IMR-90 (cell line): Measurements from ENCODE around the gene ZFHX3. TPM values are rescaled to one million over a fixed set of nuclear protein-coding genes. Genes with fewer than 3 reads are reported as not detected.

Experiments
- ATAC-seq: fragments of 200-7000 bp; cut with Tn5 transposase; 2 replicates; pipeline ENCODE4 v1.9.1; 2020; ENCODE audit warnings: low read depth, mild to moderate bottlenecking, moderate library complexity
- BruUV-seq: library from RNA; stranded (reverse); fragments of 400-500 nt; replicated peaks from 2 replicates; lab custom pipeline; 2021; lab: Mats Ljungman, UMichigan
- CTCF ChIA-PET: fragments of 300-600 bp; formaldehyde crosslinking; extraction: SDS; loops from one replicate; lab custom pipeline; 2021; ENCODE audit warnings: antibody characterized with exemption; lab: Yijun Ruan, JAX
- POLR2A ChIA-PET: fragments of 300-600 bp; sonication (Branson Sonifier 250); formaldehyde crosslinking; loops from one replicate; lab custom pipeline; 2022; ENCODE audit warnings: antibody characterized with exemption; ENCODE audit not compliant: unreplicated experiment; lab: Charles Lee
- DNase-seq: peaks from one replicate; pipeline ENCODE4 v3.0.0; 2013
- H2AFZ ChIP-seq: replicated peaks from 2 replicates; pipeline ENCODE3; 2013; ENCODE audit warnings: low read length, mild to moderate bottlenecking; ENCODE audit not compliant: poor library complexity
- H2AK5ac ChIP-seq: 2 replicates; pipeline ENCODE4 v1.6.1; 2013; ENCODE audit warnings: low read depth, low read length, inconsistent platforms
- H2AK9ac ChIP-seq: replicated peaks from 2 replicates; pipeline ENCODE3; 2013; ENCODE audit warnings: mild to moderate bottlenecking, low read depth, low read length, moderate library complexity; ENCODE audit not compliant: poor library complexity
- H2BK120ac ChIP-seq: 2 replicates; pipeline ENCODE4 v1.6.1; 2013; ENCODE audit warnings: low read depth, low read length, inconsistent platforms
- H2BK15ac ChIP-seq: 3 replicates; pipeline ENCODE4 v1.6.1; 2013; ENCODE audit warnings: low read depth, low read length, inconsistent platforms
- H2BK20ac ChIP-seq: 2 replicates; pipeline ENCODE4 v1.6.1; 2013; ENCODE audit warnings: low read depth, mild to moderate bottlenecking, inconsistent platforms, low read length, moderate library complexity
- H2BK5ac ChIP-seq: 2 replicates; pipeline ENCODE4 v1.6.1; 2013; ENCODE audit warnings: mild to moderate bottlenecking, low read depth, low read length, inconsistent platforms; ENCODE audit not compliant: poor library complexity, severe bottlenecking
- H3K14ac ChIP-seq: replicated peaks from 2 replicates; pipeline ENCODE4 v1.6.1; 2013; ENCODE audit warnings: low read depth, low read length, inconsistent platforms
- H3K18ac ChIP-seq: 2 replicates; pipeline ENCODE4 v1.6.1; 2013; ENCODE audit warnings: low read depth, low read length, control low read depth
- H3K23ac ChIP-seq: 2 replicates; pipeline ENCODE4 v1.6.1; 2013; ENCODE audit warnings: low read depth, low read length, inconsistent platforms
- H3K27ac ChIP-seq: 2 replicates; pipeline ENCODE4 v1.5.1; 2013; ENCODE audit warnings: mild to moderate bottlenecking, control low read depth, low read length; ENCODE audit not compliant: insufficient read depth
- H3K27me3 ChIP-seq: 2 replicates; pipeline ENCODE4 v1.6.1; 2013; ENCODE audit warnings: low read length; ENCODE audit not compliant: control insufficient read depth, insufficient read depth
- H3K36me3 ChIP-seq: 2 replicates; pipeline ENCODE4 v1.6.1; 2013; ENCODE audit warnings: low read length, mixed read lengths; ENCODE audit not compliant: control insufficient read depth, insufficient read depth
- H3K4ac ChIP-seq: 2 replicates; pipeline ENCODE4 v1.6.1; 2013; ENCODE audit warnings: low read depth, low read length, inconsistent platforms
- H3K4me1 ChIP-seq: 2 replicates; pipeline ENCODE4 v1.6.1; 2013; ENCODE audit warnings: low read length, mixed read lengths; ENCODE audit not compliant: control insufficient read depth, insufficient read depth
- H3K4me2 ChIP-seq: 2 replicates; pipeline ENCODE4 v1.6.1; 2013; ENCODE audit warnings: low read depth, mild to moderate bottlenecking, control low read depth, low read length, moderate library complexity
- H3K4me3 ChIP-seq: 2 replicates; pipeline ENCODE4 v1.5.1; 2013; ENCODE audit warnings: low read depth, mild to moderate bottlenecking, control low read depth, low read length, moderate library complexity; ENCODE audit not compliant: insufficient read depth
- H3K56ac ChIP-seq: 2 replicates; pipeline ENCODE4 v1.6.1; 2013; ENCODE audit warnings: low read length, inconsistent platforms; ENCODE audit not compliant: insufficient read depth; ENCODE audit errors: extremely low read depth
- H3K79me1 ChIP-seq, 2 experiments: 2 replicates each; pipeline ENCODE4 v1.6.1; 2013; ENCODE audit warnings: low read length in 2 of 2, inconsistent platforms in 1 of 2, low read depth in 1 of 2
- H3K9ac ChIP-seq: 2 replicates; pipeline ENCODE4 v1.6.1; 2013; ENCODE audit warnings: low read depth, low read length, control low read depth
- H3K9me1 ChIP-seq: 2 replicates; pipeline ENCODE4 v1.6.1; 2013; ENCODE audit warnings: low read length, inconsistent platforms; ENCODE audit not compliant: insufficient read depth
- H3K9me3 ChIP-seq: 2 replicates; pipeline ENCODE4 v1.6.1; 2013; ENCODE audit warnings: low read length; ENCODE audit not compliant: control insufficient read depth, insufficient read depth
- H4K20me1 ChIP-seq: 2 replicates; pipeline ENCODE4 v1.6.1; 2013; ENCODE audit warnings: low read length, inconsistent platforms; ENCODE audit not compliant: insufficient read depth
- H4K5ac ChIP-seq: 2 replicates; pipeline ENCODE4 v1.6.1; 2013; ENCODE audit warnings: mild to moderate bottlenecking, low read depth, low read length, control low read depth
- H4K8ac ChIP-seq, 2 experiments: 2 replicates each; pipeline ENCODE4 v1.6.1; 2013; ENCODE audit warnings: low read depth in 2 of 2, low read length in 2 of 2, control low read depth in 1 of 2, inconsistent platforms in 1 of 2
- H4K91ac ChIP-seq: 2 replicates; pipeline ENCODE4 v1.6.1; 2013; ENCODE audit warnings: low read depth, low read length, inconsistent platforms; ENCODE audit not compliant: insufficient read depth
- CHD1 ChIP-seq: IDR thresholded peaks from 2 replicates; pipeline ENCODE4 v1.6.1; 2012; ENCODE audit warnings: low read depth, low read length, improper control_type of control experiment
- MAZ ChIP-seq: IDR thresholded peaks from 2 replicates; pipeline ENCODE4 v1.6.1; 2012; ENCODE audit warnings: low read depth, mild to moderate bottlenecking, low read length, improper control_type of control experiment, moderate library complexity, borderline replicate concordance
- MXI1 ChIP-seq: IDR thresholded peaks from 2 replicates; pipeline ENCODE4 v1.6.1; 2012; ENCODE audit warnings: low read depth, mild to moderate bottlenecking, low read length, moderate library complexity, borderline replicate concordance
- NFE2L2 ChIP-seq: fragments of 150-350 bp; IDR thresholded peaks from 2 replicates; pipeline ENCODE4 v1.6.1; 2016; ENCODE audit warnings: low read depth, mild to moderate bottlenecking, low read length
- RCOR1 ChIP-seq: IDR thresholded peaks from 2 replicates; pipeline ENCODE4 v1.6.1; 2012; ENCODE audit warnings: mild to moderate bottlenecking, low read length, improper control_type of control experiment; ENCODE audit not compliant: insufficient replicate concordance
- WGBS, 2 experiments: methylation state at CpG; one replicate each; pipeline versions ENCODE4 v1.1.5 to v1.1.7; 2013; ENCODE audit warnings: missing lambda C conversion rate in 2 of 2; ENCODE audit not compliant: insufficient read length in 1 of 2; ENCODE audit errors: extremely low coverage in 2 of 2; 5-methylcytosine and 5-hydroxymethylcytosine counted together
- dilution Hi-C: fragments of 300-500 bp; cut with HindIII; formaldehyde crosslinking; loops from one replicate; pipeline ENCODE4 v1.14.3; 2018; ENCODE audit warnings: low sequenced_read_pairs; ENCODE audit not compliant: unreplicated experiment
- in situ Hi-C: fragments of 300-500 bp; cut with MboI; formaldehyde crosslinking; loops from 3 replicates; pipeline ENCODE4 v1.14.3; 2019; ENCODE audit warnings: low sequenced_read_pairs, inconsistent platforms, mixed read lengths
- intact Hi-C: fragments of 100-400 bp; cut with micrococcal nuclease; formaldehyde crosslinking; loops from 2 replicates; pipeline ENCODE4 v1.10.0; 2022
- polyA plus RNA-seq, 3 experiments: library from polyadenylated mRNA; depleted of rRNA; stranded (reverse); fragments of >200 nt; gene quantifications; 2 replicates each; pipeline ENCODE4 v1.2.3, GENCODE V29; 2012; ENCODE audit warnings: low replicate concordance in 1 of 3
- total RNA-seq: library from RNA; depleted of rRNA; stranded (reverse); fragments of >200 nt; gene quantifications from 2 replicates; pipeline ENCODE4 v1.2.3, GENCODE V29; 2012
- TF ChIP-seq, protein P1 (sequence below): fragments of 150-350 bp; IDR thresholded peaks from 2 replicates; pipeline ENCODE4 v1.6.1; 2017; ENCODE audit warnings: mild to moderate bottlenecking, antibody characterized with exemption, low read length, low read depth
- TF ChIP-seq, protein P2 (sequence below): conservative IDR thresholded peaks from 2 replicates; pipeline ENCODE4 v1.5.1; 2012; ENCODE audit warnings: mild to moderate bottlenecking, low read depth, low read length, improper control_type of control experiment

Gene ZFHX3
- total and polyA plus RNA-seq, 2 of the 4 experiments (the other 2 are of a cell fraction) = 1.4 to 1.7 TPM

DNA sequence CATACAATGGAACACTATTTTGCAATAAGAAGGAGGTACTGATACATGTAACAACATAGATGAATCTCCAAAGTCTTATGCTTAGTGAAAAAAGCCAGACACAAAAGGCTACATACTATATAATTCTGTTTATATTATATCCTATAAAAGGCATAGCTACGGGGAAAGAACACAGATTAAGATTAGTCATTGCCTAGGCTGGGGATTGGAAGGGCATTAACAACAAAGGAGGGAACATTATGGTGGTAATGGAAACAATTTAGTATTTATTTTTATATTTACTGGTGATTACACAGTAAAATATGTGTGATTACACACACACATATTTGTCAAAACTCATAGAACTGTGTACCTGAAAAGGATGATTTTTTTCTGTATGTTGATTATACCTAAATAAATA, 278.1 kb downstream of the ZFHX3 start:
- dilution Hi-C loops = no loop called here
- DNase-seq (no peak), ATAC-seq (no peak)
- no peak overlapping the region for H2BK5ac ChIP-seq
- no peaks in the 10 kb centered on the region for H3K9me3 ChIP-seq
- H3K4me2 ChIP-seq = no peak overlapping the region
- ChIA-PET POLR2A (no interaction called here), CTCF (no interaction called here)
- no peak overlapping the region for H2BK20ac ChIP-seq
- H3K18ac ChIP-seq = no peak overlapping the region
- in situ Hi-C loops = no loop called here
- no peak overlapping the region for H3K9ac ChIP-seq
- peaks cover 4% of the 10 kb centered on the region; the same call in 1 of the 2 replicates for H3K9me1 ChIP-seq
- no peaks in the 10 kb centered on the region for H3K36me3 ChIP-seq
- intact Hi-C loops = no loop called here
- no peak overlapping the region for H3K27ac ChIP-seq
- no peak overlapping the region for H3K14ac ChIP-seq
- no peaks in the 10 kb centered on the region for H3K79me1 ChIP-seq
- H2AK9ac ChIP-seq = no peak overlapping the region
- H4K20me1 ChIP-seq = no peaks in the 10 kb centered on the region
- no peak overlapping the region for H3K4me3 ChIP-seq
- no peak overlapping the region for H3K23ac ChIP-seq
- H3K4ac ChIP-seq = no peak overlapping the region
- H4K8ac ChIP-seq = no peak overlapping the region
- no peak overlapping the region for H4K91ac ChIP-seq
- BruUV-seq = no TSS peak
- WGBS, 2 experiments = no CpG with 5 or more reads among the region's 1 CpG
- no peak overlapping the region for H3K56ac ChIP-seq
- H2AK5ac ChIP-seq = no peak overlapping the region
- no peak overlapping the region for H4K5ac ChIP-seq
- H2BK120ac ChIP-seq = no peak overlapping the region
- no peaks in the 10 kb centered on the region for H3K27me3 ChIP-seq
- no peak overlapping the region for H2AFZ ChIP-seq
- no peak overlapping the region for H2BK15ac ChIP-seq
- TF ChIP-seq RCOR1 (no peak), NFE2L2 (no peak), MXI1 (no peak), CHD1 (no peak), MAZ (no peak)
- TF ChIP-seq, protein P1, sequence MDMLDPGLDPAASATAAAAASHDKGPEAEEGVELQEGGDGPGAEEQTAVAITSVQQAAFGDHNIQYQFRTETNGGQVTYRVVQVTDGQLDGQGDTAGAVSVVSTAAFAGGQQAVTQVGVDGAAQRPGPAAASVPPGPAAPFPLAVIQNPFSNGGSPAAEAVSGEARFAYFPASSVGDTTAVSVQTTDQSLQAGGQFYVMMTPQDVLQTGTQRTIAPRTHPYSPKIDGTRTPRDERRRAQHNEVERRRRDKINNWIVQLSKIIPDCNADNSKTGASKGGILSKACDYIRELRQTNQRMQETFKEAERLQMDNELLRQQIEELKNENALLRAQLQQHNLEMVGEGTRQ = no peak
- TF ChIP-seq, protein P2, sequence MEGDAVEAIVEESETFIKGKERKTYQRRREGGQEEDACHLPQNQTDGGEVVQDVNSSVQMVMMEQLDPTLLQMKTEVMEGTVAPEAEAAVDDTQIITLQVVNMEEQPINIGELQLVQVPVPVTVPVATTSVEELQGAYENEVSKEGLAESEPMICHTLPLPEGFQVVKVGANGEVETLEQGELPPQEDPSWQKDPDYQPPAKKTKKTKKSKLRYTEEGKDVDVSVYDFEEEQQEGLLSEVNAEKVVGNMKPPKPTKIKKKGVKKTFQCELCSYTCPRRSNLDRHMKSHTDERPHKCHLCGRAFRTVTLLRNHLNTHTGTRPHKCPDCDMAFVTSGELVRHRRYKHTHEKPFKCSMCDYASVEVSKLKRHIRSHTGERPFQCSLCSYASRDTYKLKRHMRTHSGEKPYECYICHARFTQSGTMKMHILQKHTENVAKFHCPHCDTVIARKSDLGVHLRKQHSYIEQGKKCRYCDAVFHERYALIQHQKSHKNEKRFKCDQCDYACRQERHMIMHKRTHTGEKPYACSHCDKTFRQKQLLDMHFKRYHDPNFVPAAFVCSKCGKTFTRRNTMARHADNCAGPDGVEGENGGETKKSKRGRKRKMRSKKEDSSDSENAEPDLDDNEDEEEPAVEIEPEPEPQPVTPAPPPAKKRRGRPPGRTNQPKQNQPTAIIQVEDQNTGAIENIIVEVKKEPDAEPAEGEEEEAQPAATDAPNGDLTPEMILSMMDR = no peak
- no peaks in the 10 kb centered on the region for H3K4me1 ChIP-seq
